C4-2B (cell line): ENCODE measurements around the gene CBLN3.

Experiments used
- H3K27ac ChIP-seq: fragments of 450-650 bp; 2 replicates; pipeline ENCODE4 v1.5.1; 2017
- CTCF ChIP-seq: fragments of 450-650 bp; conservative IDR thresholded peaks from 2 replicates; pipeline ENCODE4 v1.5.1; 2017; ENCODE audit warnings: mild to moderate bottlenecking
- ZFX ChIP-seq: fragments of 450-650 bp; IDR thresholded peaks from 2 replicates; pipeline ENCODE4 v1.6.1; 2017

The CBLN3 gene

GRCh38 chr14:24398653-24399446, 30.6 kb downstream of the CBLN3 start, which contains the start of gene NYNRIN:
Gene NYNRIN, plus strand, starts transcription at chr14:24399003. Its CDS starts 244 bp downstream, at chr14:24399247.
- TF ChIP-seq CTCF: no peak
- TF ChIP-seq ZFX: no peak
- no peak within 1 kb of the TSS for H3K27ac ChIP-seq

- TF ChIP-seq ZFX (no peak), CTCF (no peak)
Measured at GRCh38 chr14:24398293-24398652, 31.2 kb downstream of the CBLN3 start.

GRCh38 chr14:24397639-24398292, 31.7 kb downstream of the CBLN3 start:
- H3K27ac ChIP-seq: no peak overlapping the region
- no peak for TF ChIP-seq CTCF
- TF ChIP-seq ZFX: no peak

More at GRCh38 chr14:24398293-24398652, 31.2 kb downstream of the CBLN3 start:
- no peak overlapping the region for H3K27ac ChIP-seq

GRCh38 chr14:24395609-24396582, 33.6 kb downstream of the CBLN3 start:
- TF ChIP-seq CTCF (no peak), ZFX (no peak)
- H3K27ac ChIP-seq: no peak overlapping the region

- TF ChIP-seq CTCF (no peak), ZFX (no peak)
- H3K27ac ChIP-seq: no peak overlapping the region
Measured at GRCh38 chr14:24394275-24394674, 35.2 kb downstream of the CBLN3 start.

- no peak overlapping the region for H3K27ac ChIP-seq
- peak; percentile 38 for TF ChIP-seq CTCF
- TF ChIP-seq ZFX: no peak
Measured at GRCh38 chr14:24392325-24393091, 37.0 kb downstream of the CBLN3 start.
